ENCODE measurements around the gene SH3BP2.

Gene SH3BP2

GRCh38 chr4:2886622-2887021 is 93.7 kb downstream of the SH3BP2 start:
- no peak overlapping the region for H3K27ac ChIP-seq
- H3K4me3 ChIP-seq = no peak overlapping the region
- H3K4me2 ChIP-seq = no peak overlapping the region
- H3K27me3 ChIP-seq = no peaks in the 10 kb centered on the region
- peaks cover 39% of the 10 kb centered on the region for H4K20me1 ChIP-seq
- H3K36me3 ChIP-seq = peaks cover 88% of the 10 kb centered on the region
- no peak overlapping the region; the same call in 1 of the 2 replicates for H3K9ac ChIP-seq
- TF ChIP-seq Cebpa-rat (IDR thresholded peaks at IDR 0.05) = no peak
- H3K9me3 ChIP-seq = no peaks in the 10 kb centered on the region
- H3K4me1 ChIP-seq = no peaks in the 10 kb centered on the region

- H4K20me1 ChIP-seq = peaks cover 35% of the 10 kb centered on the region
- TF ChIP-seq Cebpa-rat (IDR thresholded peaks at IDR 0.05) = no peak
- H3K4me1 ChIP-seq = no peaks in the 10 kb centered on the region
- no peak overlapping the region for H3K27ac ChIP-seq
- no peak overlapping the region for H3K4me3 ChIP-seq
- peaks cover 83% of the 10 kb centered on the region for H3K36me3 ChIP-seq
- H3K27me3 ChIP-seq = no peaks in the 10 kb centered on the region
- H3K9me3 ChIP-seq = no peaks in the 10 kb centered on the region
- no peak overlapping the region for H3K9ac ChIP-seq
- H3K4me2 ChIP-seq = no peak overlapping the region
Measured at GRCh38 chr4:2887343-2887742, 94.5 kb downstream of the SH3BP2 start.

- Histone ChIP-seq H3K4me1 (no peaks in the 10 kb centered on the region), H3K4me3 (no peak overlapping the region), H3K27ac (no peak overlapping the region), H3K4me2 (no peak overlapping the region), H4K20me1 (peaks cover 27% of the 10 kb centered on the region), H3K27me3 (no peaks in the 10 kb centered on the region), H3K9ac (no peak overlapping the region), H3K36me3 (peaks cover 83% of the 10 kb centered on the region), H3K9me3 (no peaks in the 10 kb centered on the region)
- no peak for TF ChIP-seq Cebpa-rat (IDR thresholded peaks at IDR 0.05)
Measured at GRCh38 chr4:2888886-2889285, 96.0 kb downstream of the SH3BP2 start.

Data from BLaER1 (cell line).